KMS-11 (cell line): Measurements from ENCODE around the gene EZR.

ENCODE experiments used
- H2AFZ ChIP-seq: fragments of 200-600 bp; sonication (generic); 2 replicates; pipeline ENCODE4 v1.6.1; 2016; ENCODE audit warnings: antibody characterized with exemption, mixed run types, low read depth
- H3K27ac ChIP-seq: fragments of 200-600 bp; sonication (generic); 2 replicates; pipeline ENCODE4 v1.6.1; 2016; ENCODE audit warnings: mild to moderate bottlenecking, mixed run types
- H3K27me3 ChIP-seq: fragments of 200-600 bp; sonication (generic); 2 replicates; pipeline ENCODE4 v1.6.1; 2017; ENCODE audit warnings: mild to moderate bottlenecking, low read depth, mixed run types, moderate library complexity; ENCODE audit not compliant: insufficient read depth
- H3K36me3 ChIP-seq: fragments of 200-600 bp; sonication (generic); 2 replicates; pipeline ENCODE4 v1.6.1; 2017; ENCODE audit warnings: mild to moderate bottlenecking, mixed run types; ENCODE audit not compliant: insufficient read depth
- H3K4me1 ChIP-seq: fragments of 200-600 bp; sonication (generic); 2 replicates; pipeline ENCODE4 v1.6.1; 2016; ENCODE audit warnings: mild to moderate bottlenecking, low read depth, mixed run types; ENCODE audit not compliant: poor library complexity, severe bottlenecking
- H3K4me2 ChIP-seq: fragments of 200-600 bp; sonication (generic); 2 replicates; pipeline ENCODE4 v1.7.0; 2016; ENCODE audit warnings: mild to moderate bottlenecking, mixed run types
- H3K4me3 ChIP-seq: fragments of 200-600 bp; sonication (generic); IDR thresholded peaks from 2 replicates; pipeline ENCODE4 v1.6.1; 2017; ENCODE audit warnings: low read depth, low read length, mixed read lengths; ENCODE audit not compliant: insufficient read depth
- H3K79me2 ChIP-seq: fragments of 200-600 bp; sonication (generic); 2 replicates; pipeline ENCODE4 v1.6.1; 2016; ENCODE audit warnings: low read depth, mixed run types; ENCODE audit not compliant: insufficient read depth
- H3K9ac ChIP-seq: fragments of 200-600 bp; sonication (generic); 2 replicates; pipeline ENCODE4 v1.6.1; 2016; ENCODE audit warnings: mild to moderate bottlenecking, mixed run types
- H4K20me1 ChIP-seq: fragments of 200-600 bp; sonication (generic); 2 replicates; pipeline ENCODE4 v1.6.1; 2016; ENCODE audit warnings: mild to moderate bottlenecking, mixed run types; ENCODE audit not compliant: insufficient read depth
- TF ChIP-seq, protein P1 (sequence below): fragments of 200-600 bp; sonication (generic); conservative IDR thresholded peaks from 2 replicates; pipeline ENCODE4 v1.6.1; 2017; ENCODE audit warnings: low read depth, mild to moderate bottlenecking, antibody characterized with exemption, low read length, moderate library complexity, mixed read lengths

EZR gene

DNA sequence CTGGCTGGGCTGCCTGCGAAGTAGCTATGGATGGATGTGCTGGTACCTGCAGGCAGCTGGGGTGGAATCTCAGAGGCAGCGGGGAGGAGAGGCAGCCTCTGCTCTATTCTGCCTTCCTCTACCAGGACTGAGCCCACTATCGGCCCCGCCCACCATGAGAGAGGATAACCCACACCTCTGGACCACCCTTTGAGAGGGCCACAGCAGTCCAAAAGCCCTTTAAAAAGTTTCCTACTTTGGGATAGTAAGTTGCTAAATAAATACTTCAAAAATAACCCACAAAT is 36.1 kb downstream of the EZR start:
- peaks cover 28% of the 10 kb centered on the region; the same call in 1 of the 2 replicates for H3K79me2 ChIP-seq
- no peaks in the 10 kb centered on the region for H3K4me1 ChIP-seq
- no peaks in the 10 kb centered on the region; the same call in 1 of the 2 replicates for H4K20me1 ChIP-seq
- peaks cover 18% of the 10 kb centered on the region; the same call in 1 of the 2 replicates for H3K36me3 ChIP-seq
- H3K4me2 ChIP-seq: no peak overlapping the region
- no peak overlapping the region for H2AFZ ChIP-seq
- H3K9ac ChIP-seq: no peak overlapping the region
- no peaks in the 10 kb centered on the region for H3K27me3 ChIP-seq
- no peak overlapping the region for H3K27ac ChIP-seq
- TF ChIP-seq, protein P1, sequence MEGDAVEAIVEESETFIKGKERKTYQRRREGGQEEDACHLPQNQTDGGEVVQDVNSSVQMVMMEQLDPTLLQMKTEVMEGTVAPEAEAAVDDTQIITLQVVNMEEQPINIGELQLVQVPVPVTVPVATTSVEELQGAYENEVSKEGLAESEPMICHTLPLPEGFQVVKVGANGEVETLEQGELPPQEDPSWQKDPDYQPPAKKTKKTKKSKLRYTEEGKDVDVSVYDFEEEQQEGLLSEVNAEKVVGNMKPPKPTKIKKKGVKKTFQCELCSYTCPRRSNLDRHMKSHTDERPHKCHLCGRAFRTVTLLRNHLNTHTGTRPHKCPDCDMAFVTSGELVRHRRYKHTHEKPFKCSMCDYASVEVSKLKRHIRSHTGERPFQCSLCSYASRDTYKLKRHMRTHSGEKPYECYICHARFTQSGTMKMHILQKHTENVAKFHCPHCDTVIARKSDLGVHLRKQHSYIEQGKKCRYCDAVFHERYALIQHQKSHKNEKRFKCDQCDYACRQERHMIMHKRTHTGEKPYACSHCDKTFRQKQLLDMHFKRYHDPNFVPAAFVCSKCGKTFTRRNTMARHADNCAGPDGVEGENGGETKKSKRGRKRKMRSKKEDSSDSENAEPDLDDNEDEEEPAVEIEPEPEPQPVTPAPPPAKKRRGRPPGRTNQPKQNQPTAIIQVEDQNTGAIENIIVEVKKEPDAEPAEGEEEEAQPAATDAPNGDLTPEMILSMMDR: no peak
- H3K4me3 ChIP-seq: no peak overlapping the region

DNA sequence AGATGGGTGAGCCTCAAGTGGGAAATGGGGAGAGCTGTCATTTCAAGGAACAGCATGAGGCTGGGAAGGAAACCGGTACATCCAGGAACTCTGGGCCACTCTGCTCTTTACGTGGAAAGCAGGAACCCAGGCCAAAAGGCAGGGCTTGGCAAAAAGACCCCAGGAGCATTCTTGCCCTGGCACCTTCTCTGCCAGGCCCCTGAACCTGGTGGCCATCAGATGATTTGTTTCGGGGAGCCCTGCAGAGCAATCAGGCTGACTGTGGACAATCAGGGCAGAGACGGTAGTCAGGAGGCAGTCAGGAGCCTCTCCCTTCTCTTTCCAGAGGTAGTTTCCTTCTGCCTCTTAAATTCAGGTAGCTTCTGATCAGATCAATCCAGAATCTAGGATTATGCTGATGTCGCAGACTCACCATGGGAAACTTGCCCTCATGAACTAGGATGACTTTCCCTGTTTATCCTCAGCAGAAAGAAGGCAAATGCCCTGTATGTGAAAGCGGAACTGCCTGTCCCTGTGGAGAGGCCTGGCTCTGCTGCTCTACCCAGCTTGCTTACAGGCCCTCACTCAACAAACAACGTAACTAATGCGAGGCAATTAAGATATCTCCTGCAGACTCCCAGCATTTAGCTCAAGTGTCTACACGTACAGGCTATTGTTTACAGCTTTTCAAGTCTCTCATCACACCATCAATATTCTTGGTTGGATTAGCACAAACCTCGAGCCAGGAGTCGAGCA is 36.6 kb downstream of the EZR start:
- Histone ChIP-seq H3K27me3 (no peaks in the 10 kb centered on the region), H3K36me3 (peaks cover 18% of the 10 kb centered on the region; the same call in 1 of the 2 replicates), H3K9ac (no peak overlapping the region), H3K27ac (no peak overlapping the region), H3K4me1 (no peaks in the 10 kb centered on the region), H3K4me3 (no peak overlapping the region), H3K79me2 (peaks cover 23% of the 10 kb centered on the region; the same call in 1 of the 2 replicates), H3K4me2 (no peak overlapping the region), H2AFZ (no peak overlapping the region), H4K20me1 (no peaks in the 10 kb centered on the region; the same call in 1 of the 2 replicates)
- TF ChIP-seq, protein P1: no peak

DNA sequence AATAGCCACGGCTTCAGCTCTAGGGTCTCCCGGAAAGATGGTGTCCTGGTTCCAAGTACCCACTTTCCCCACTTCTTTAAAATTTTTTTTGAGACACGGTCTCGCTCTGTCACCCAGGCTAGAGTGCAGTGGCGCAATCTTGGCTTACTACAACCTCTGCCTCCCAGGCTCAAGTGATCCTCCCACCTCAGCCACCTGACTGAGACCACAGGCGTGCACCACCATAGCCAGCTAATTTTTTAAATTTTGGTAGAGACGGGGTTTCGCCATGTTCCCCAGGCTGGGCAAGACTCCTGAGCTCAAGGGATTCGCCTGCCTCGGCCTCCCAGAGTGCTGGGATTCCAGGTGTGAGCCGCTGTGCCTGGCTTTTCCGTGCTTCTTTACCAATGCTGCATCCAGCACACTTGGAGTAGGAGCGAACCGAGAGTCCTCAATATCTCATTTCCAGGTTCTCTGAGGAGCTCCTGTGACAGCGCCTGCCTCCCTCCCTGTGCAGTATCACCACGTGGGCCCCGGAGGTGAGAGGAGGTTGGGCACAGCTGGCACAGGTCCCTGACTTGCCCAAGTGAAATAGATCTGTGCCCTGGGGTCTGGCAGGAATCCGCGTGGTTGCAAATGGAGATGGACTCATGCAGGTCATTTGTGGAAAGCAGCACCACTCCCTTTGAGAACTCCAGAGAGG is 37.3 kb downstream of the EZR start:
- no peaks in the 10 kb centered on the region; the same call in 1 of the 2 replicates for H4K20me1 ChIP-seq
- H3K27me3 ChIP-seq: no peaks in the 10 kb centered on the region
- H2AFZ ChIP-seq: no peak overlapping the region
- H3K4me1 ChIP-seq: no peaks in the 10 kb centered on the region
- peaks cover 21% of the 10 kb centered on the region; the same call in 1 of the 2 replicates for H3K36me3 ChIP-seq
- no peak overlapping the region for H3K4me2 ChIP-seq
- TF ChIP-seq, protein P1: no peak
- peaks cover 15% of the 10 kb centered on the region; the same call in 1 of the 2 replicates for H3K79me2 ChIP-seq
- H3K9ac ChIP-seq: no peak overlapping the region
- no peak overlapping the region for H3K4me3 ChIP-seq
- H3K27ac ChIP-seq: no peak overlapping the region

DNA sequence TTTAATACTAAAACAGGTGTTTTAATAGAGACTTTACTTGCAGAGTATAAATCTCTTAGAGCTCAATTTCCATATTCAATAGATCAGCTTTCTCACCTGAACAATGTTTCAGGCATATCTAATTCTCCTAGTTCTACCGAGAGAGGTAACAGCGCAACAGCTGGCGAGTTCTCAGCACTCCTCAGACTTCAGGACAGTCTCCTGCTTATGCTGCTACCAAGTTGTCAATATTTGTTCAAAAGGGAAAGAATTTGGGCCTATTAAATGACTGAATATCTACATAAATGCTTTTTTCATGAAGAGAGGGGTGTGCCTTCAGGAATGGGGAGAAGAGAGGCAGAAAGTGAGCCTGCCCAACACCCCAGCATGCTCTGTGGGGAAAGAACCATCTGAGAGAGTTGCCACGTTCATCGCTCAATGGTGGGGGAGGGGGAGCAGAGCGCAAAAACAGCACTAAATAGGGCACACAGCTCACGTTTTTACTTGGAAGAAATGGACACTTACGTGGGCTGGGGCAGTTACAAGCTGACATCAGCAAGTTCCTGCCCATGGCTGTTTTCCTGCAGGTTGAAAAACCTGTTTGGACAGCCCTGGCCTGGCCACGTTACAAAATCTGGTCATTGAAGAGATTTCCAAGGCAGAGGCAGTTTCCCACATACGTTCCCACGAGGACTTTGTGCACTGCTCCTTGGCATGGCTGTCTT is 38.0 kb downstream of the EZR start:
- TF ChIP-seq, protein P1: no peak
- H3K36me3 ChIP-seq: peaks cover 21% of the 10 kb centered on the region; the same call in 1 of the 2 replicates
- no peak overlapping the region for H2AFZ ChIP-seq
- H3K4me2 ChIP-seq: no peak overlapping the region
- H3K4me3 ChIP-seq: no peak overlapping the region
- no peaks in the 10 kb centered on the region for H3K27me3 ChIP-seq
- no peaks in the 10 kb centered on the region; the same call in 1 of the 2 replicates for H4K20me1 ChIP-seq
- no peak overlapping the region for H3K27ac ChIP-seq
- H3K9ac ChIP-seq: no peak overlapping the region
- H3K4me1 ChIP-seq: no peaks in the 10 kb centered on the region
- peaks cover 13% of the 10 kb centered on the region; the same call in 1 of the 2 replicates for H3K79me2 ChIP-seq
